Measurements from ENCODE around the gene MMP8.

- TF ChIP-seq EZH2 (IDR thresholded peaks at IDR 0.05) (no peak), POLR2AphosphoS5 (IDR thresholded peaks at IDR 0.05; ENCODE audit: borderline replicate concordance, low read depth, low read length) (no peak)
These were observed 5.4 kb upstream of the MMP8 start for GRCh38 chr11:102729849-102730815.

All from SK-N-MC (cell line).